Endothelial cell of umbilical vein (primary cell): ENCODE results near the gene HPSE2. TPM values are rescaled to one million over a fixed set of nuclear protein-coding genes. Genes with fewer than 3 reads are reported as not detected.
"Not testable (repeated sequence)": the region's sequence is repeated elsewhere in the genome, so short reads cannot be mapped to it uniquely, and the experiment has no call there.

Experiments
- BruUV-seq: library from RNA; stranded (reverse); fragments of 400-500 nt; replicated peaks from 2 replicates; lab custom pipeline; 2021; lab: Mats Ljungman, UMichigan
- CTCF ChIA-PET: fragments of 300-600, 350-600 bp; sonication (Branson Sonifier 250); formaldehyde crosslinking; loops from one replicate; lab custom pipeline; 2021; ENCODE audit warnings: antibody characterized with exemption, inconsistent platforms; lab: Charles Lee
- POLR2A ChIA-PET: fragments of 300-600, 350-600 bp; sonication (Branson Sonifier 250); formaldehyde crosslinking; loops from one replicate; lab custom pipeline; 2021; ENCODE audit warnings: antibody characterized with exemption, inconsistent platforms; lab: Charles Lee
- DNase-seq: peaks from one replicate; pipeline ENCODE4 v3.0.0-alpha.2; 2011; ENCODE audit warnings: low read depth, low spot score
- FAIRE-seq: peaks from 2 replicates; lab custom pipeline; 2011; peaks lifted over from hg19 to GRCh38; lab: Jason Lieb, UNC
- H2AFZ ChIP-seq: 2 replicates; pipeline ENCODE4 v1.6.0; 2012; ENCODE audit warnings: low read depth, low read length, control low read depth, inconsistent platforms
- H3K27ac ChIP-seq: 2 replicates; pipeline ENCODE4 v1.5.1; 2011; ENCODE audit warnings: low read depth, mild to moderate bottlenecking, control low read depth, low read length, moderate library complexity; ENCODE audit not compliant: insufficient read depth
- H3K27me3 ChIP-seq, 2 experiments: 2 replicates each; pipeline versions ENCODE4 v1.6.0 to v1.6.1; 2011; ENCODE audit warnings: low read length in 2 of 2, mixed read lengths in 1 of 2; ENCODE audit not compliant: control insufficient read depth in 2 of 2, insufficient read depth in 2 of 2
- H3K36me3 ChIP-seq, 2 experiments: 2 replicates in 1 of 2; 3 replicates in 1 of 2; pipeline ENCODE4 v1.5.1; 2011; ENCODE audit warnings: low read length in 2 of 2, mild to moderate bottlenecking in 1 of 2, moderate library complexity in 1 of 2; ENCODE audit not compliant: control insufficient read depth in 2 of 2, insufficient read depth in 2 of 2; ENCODE audit errors: extremely low read depth in 1 of 2
- H3K4me1 ChIP-seq: 3 replicates; pipeline ENCODE4 v1.5.1; 2011; ENCODE audit warnings: mild to moderate bottlenecking, low read length; ENCODE audit not compliant: control insufficient read depth, insufficient read depth; ENCODE audit errors: extremely low read depth
- H3K4me2 ChIP-seq: 2 replicates; pipeline ENCODE4 v1.6.1; 2011; ENCODE audit warnings: low read length, control low read depth, mixed read lengths; ENCODE audit not compliant: insufficient read depth
- H3K4me3 ChIP-seq, 3 experiments: fragments of 200-600 bp in 1 of 3; sonication (generic), shearing (Covaris generic) in 1 of 3; replicated peaks in 1 of 3; 2 replicates each; pipeline ENCODE4 v1.5.1; 2011 to 2016; ENCODE audit warnings: control low read depth in 3 of 3, low read length in 3 of 3, mild to moderate bottlenecking in 2 of 3, inconsistent platforms in 1 of 3, low read depth in 1 of 3, moderate library complexity in 1 of 3; ENCODE audit not compliant: insufficient read depth in 1 of 3
- H3K79me2 ChIP-seq: 2 replicates; pipeline ENCODE4 v1.6.0; 2012; ENCODE audit warnings: low read length, inconsistent platforms; ENCODE audit not compliant: control insufficient read depth, insufficient read depth
- H3K9ac ChIP-seq: replicated peaks from 2 replicates; pipeline ENCODE3; 2011; ENCODE audit warnings: low read length, control low read depth; ENCODE audit not compliant: insufficient read depth; ENCODE audit errors: extremely low read depth
- H3K9me1 ChIP-seq: replicated peaks from 3 replicates; pipeline ENCODE4 v1.6.0; 2011; ENCODE audit warnings: mild to moderate bottlenecking, low read length; ENCODE audit not compliant: control insufficient read depth, insufficient read depth; ENCODE audit errors: extremely low read depth
- H3K9me3 ChIP-seq: replicated peaks from 2 replicates; pipeline ENCODE4 v1.5.1; 2012; ENCODE audit warnings: low read length, inconsistent platforms; ENCODE audit not compliant: control insufficient read depth, insufficient read depth
- H4K20me1 ChIP-seq: replicated peaks from 2 replicates; pipeline ENCODE3; 2011; ENCODE audit warnings: mild to moderate bottlenecking, low read length; ENCODE audit not compliant: control insufficient read depth, insufficient read depth; ENCODE audit errors: extremely low read depth
- EZH2 ChIP-seq: IDR thresholded peaks from 2 replicates; pipeline ENCODE4 v1.6.1; 2012; ENCODE audit warnings: borderline replicate concordance, low read depth, mild to moderate bottlenecking, moderate library complexity, low read length, inconsistent platforms; ENCODE audit not compliant: severe bottlenecking
- FOS ChIP-seq: IDR thresholded peaks from 2 replicates; pipeline ENCODE4 v1.6.1; 2011; ENCODE audit warnings: mild to moderate bottlenecking, low read length, moderate library complexity, borderline replicate concordance; ENCODE audit not compliant: insufficient read depth
- GATA2 ChIP-seq: IDR thresholded peaks from 2 replicates; pipeline ENCODE4 v1.7.0; 2011; ENCODE audit warnings: low read depth, mild to moderate bottlenecking, moderate library complexity, mixed read lengths, low read length; ENCODE audit not compliant: insufficient read length, insufficient read depth
- JUN ChIP-seq: IDR thresholded peaks from 2 replicates; pipeline ENCODE4 v1.6.1; 2011; ENCODE audit warnings: borderline replicate concordance, low read depth; ENCODE audit not compliant: insufficient read length, insufficient read depth
- MYC ChIP-seq: IDR thresholded peaks from one replicate; pipeline ENCODE4 v1.6.1; 2011; ENCODE audit warnings: mild to moderate bottlenecking, low read depth, low read length
- POLR2A ChIP-seq: IDR thresholded peaks from 2 replicates; pipeline ENCODE4 v1.6.1; 2012; ENCODE audit warnings: low read depth, mild to moderate bottlenecking, control low read depth, low read length
- POLR2AphosphoS5 ChIP-seq: IDR thresholded peaks from 2 replicates; pipeline ENCODE4 v1.6.1; 2012; ENCODE audit warnings: low read depth, mild to moderate bottlenecking, control low read depth, low read length, moderate library complexity; ENCODE audit not compliant: insufficient read depth
- dilution Hi-C: fragments of 300-500 bp; cut with MboI; formaldehyde crosslinking; loops from one replicate; pipeline ENCODE4 v1.15.0; 2019; ENCODE audit warnings: low sequenced_read_pairs; ENCODE audit not compliant: extremely low pct_ligation_motif_present
- intact Hi-C: fragments of 100-400 bp; cut with micrococcal nuclease; formaldehyde crosslinking; loops from one replicate; pipeline ENCODE4 v1.10.0; 2022
- polyA plus RNA-seq, 4 experiments: library from polyadenylated mRNA; depleted of rRNA in 3 of 4; stranded (reverse) in 3 of 4; unstranded in 1 of 4; fragments of >200 nt; gene quantifications; 2 replicates each; pipeline versions ENCODE4 v1.2.1 to v1.2.3, GENCODE V29; 2011 to 2012; ENCODE audit warnings: missing spikeins in 1 of 4
- total RNA-seq: library from RNA; stranded (reverse); gene quantifications from 2 replicates; pipeline ENCODE4 v1.2.3, GENCODE V29; 2021
- TF ChIP-seq, protein P1 (sequence below), 2 donors: IDR thresholded peaks; 1 replicate in 1 of 2; 2 replicates in 1 of 2; pipeline ENCODE4 v1.5.1; 2011; ENCODE audit warnings: low read length in 2 of 2, mild to moderate bottlenecking in 2 of 2, moderate library complexity in 2 of 2, control low read depth in 1 of 2, inconsistent platforms in 1 of 2, low read depth in 1 of 2; ENCODE audit not compliant: insufficient read depth in 1 of 2; ENCODE audit errors: extremely low read depth in 1 of 2
- TF ChIP-seq, protein P2 (sequence below): IDR thresholded peaks from 2 replicates; pipeline ENCODE4 v1.6.1; 2011; ENCODE audit not compliant: insufficient read depth, insufficient read length

The HPSE2 gene
- total and polyA plus RNA-seq, 2 donors (not counting 3 experiments of a cell fraction or from before 2014, with no cell fraction given), result not detected

DNA sequence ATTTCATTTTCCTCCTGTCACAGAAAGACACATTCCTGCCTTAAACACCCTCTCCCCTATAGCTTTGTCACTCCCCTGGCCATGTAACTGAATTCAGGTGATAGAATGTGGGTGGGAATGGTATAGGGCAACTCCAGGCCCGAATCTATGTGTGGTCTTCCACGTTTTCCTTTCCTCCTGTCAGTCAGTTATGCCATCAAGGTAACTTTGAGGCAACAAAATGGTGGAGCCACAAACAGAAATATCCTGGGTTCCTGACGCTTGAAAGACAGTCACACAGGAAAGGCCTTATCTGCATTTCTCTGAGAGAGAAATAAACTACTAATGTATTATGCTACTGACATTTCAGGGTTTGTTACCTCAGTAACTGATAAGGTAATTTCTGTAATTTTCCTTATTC, 326.8 kb downstream of the HPSE2 start:
- Histone ChIP-seq H3K27ac (no peak overlapping the region), H3K4me2 (no peak overlapping the region), H3K79me2 (no peaks in the 10 kb centered on the region), H3K9ac (no peak overlapping the region), H3K36me3 (no peaks in the 10 kb centered on the region), H3K9me3 (peaks cover 2% of the 10 kb centered on the region), H4K20me1 (no peaks in the 10 kb centered on the region), H2AFZ (no peak overlapping the region), H3K9me1 (no peaks in the 10 kb centered on the region), H3K4me3 (no peak overlapping the region), H3K27me3 (no peaks in the 10 kb centered on the region), H3K4me1 (no peaks in the 10 kb centered on the region)
- TF ChIP-seq MYC, result no peak
- TF ChIP-seq EZH2, result no peak
- TF ChIP-seq POLR2A, result no peak
- TF ChIP-seq, protein P1, sequence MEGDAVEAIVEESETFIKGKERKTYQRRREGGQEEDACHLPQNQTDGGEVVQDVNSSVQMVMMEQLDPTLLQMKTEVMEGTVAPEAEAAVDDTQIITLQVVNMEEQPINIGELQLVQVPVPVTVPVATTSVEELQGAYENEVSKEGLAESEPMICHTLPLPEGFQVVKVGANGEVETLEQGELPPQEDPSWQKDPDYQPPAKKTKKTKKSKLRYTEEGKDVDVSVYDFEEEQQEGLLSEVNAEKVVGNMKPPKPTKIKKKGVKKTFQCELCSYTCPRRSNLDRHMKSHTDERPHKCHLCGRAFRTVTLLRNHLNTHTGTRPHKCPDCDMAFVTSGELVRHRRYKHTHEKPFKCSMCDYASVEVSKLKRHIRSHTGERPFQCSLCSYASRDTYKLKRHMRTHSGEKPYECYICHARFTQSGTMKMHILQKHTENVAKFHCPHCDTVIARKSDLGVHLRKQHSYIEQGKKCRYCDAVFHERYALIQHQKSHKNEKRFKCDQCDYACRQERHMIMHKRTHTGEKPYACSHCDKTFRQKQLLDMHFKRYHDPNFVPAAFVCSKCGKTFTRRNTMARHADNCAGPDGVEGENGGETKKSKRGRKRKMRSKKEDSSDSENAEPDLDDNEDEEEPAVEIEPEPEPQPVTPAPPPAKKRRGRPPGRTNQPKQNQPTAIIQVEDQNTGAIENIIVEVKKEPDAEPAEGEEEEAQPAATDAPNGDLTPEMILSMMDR (IDR thresholded peaks at IDR 0.05; ENCODE audit: extremely low read depth in 1 of 2, insufficient read depth in 1 of 2, low read depth in 1 of 2, low read length in 2 of 2), result no peak
- no peak for TF ChIP-seq FOS
- TF ChIP-seq JUN, result no peak
- TF ChIP-seq POLR2AphosphoS5, result no peak
- no peak for TF ChIP-seq GATA2
- TF ChIP-seq, protein P2, sequence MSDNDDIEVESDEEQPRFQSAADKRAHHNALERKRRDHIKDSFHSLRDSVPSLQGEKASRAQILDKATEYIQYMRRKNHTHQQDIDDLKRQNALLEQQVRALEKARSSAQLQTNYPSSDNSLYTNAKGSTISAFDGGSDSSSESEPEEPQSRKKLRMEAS, result no peak
- FAIRE-seq (no peak), DNase-seq (no peak)
- BruUV-seq, result no TSS peak
- ChIA-PET CTCF (no interaction called here), POLR2A (no interaction called here)
- intact Hi-C loops (no loop called here), dilution Hi-C loops (no loop called here)

DNA sequence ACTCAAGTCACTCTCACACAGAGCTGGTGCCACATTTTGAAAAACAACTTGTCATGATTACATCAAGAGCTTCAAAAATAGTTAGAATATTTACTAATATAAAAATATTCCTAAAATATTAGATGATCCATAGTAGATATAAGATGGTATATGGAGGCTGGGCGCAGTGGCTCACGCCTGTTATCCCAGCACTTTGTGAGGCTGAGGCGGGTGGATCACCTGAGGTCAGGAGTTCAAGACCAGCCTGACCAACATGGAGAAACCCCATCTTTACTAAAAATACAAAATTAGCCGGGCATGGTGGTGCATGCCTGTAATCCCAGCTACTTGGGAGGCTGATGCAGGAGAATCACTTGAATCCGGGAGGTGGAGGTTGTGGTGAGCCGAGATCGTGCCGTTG, 327.4 kb downstream of the HPSE2 start:
- H3K36me3 ChIP-seq, H3K9ac ChIP-seq, CTCF ChIA-PET, POLR2A ChIA-PET, H3K9me1 ChIP-seq, H2AFZ ChIP-seq, intact Hi-C loops, H3K4me1 ChIP-seq, BruUV-seq, dilution Hi-C loops, H3K79me2 ChIP-seq, H3K27me3 ChIP-seq, H3K4me3 ChIP-seq, DNase-seq, H3K27ac ChIP-seq, H4K20me1 ChIP-seq, H3K4me2 ChIP-seq, H3K9me3 ChIP-seq, FAIRE-seq: not testable (repeated sequence)
